Fibroblast of pulmonary artery (primary cell): ENCODE results near the gene PSG6.
"Not testable (repeated sequence)": the region's sequence is repeated elsewhere in the genome, so short reads cannot be mapped to it uniquely, and the experiment has no call there.

Experiments used
- DNase-seq: peaks from one replicate; pipeline ENCODE4 v3.0.0-alpha.2; 2010; ENCODE audit warnings: low read depth
- H3K4me3 ChIP-seq: replicated peaks from 2 replicates; pipeline ENCODE4 v1.5.1; 2011; ENCODE audit warnings: low read depth, mild to moderate bottlenecking, control low read depth, low read length, moderate library complexity
- CTCF ChIP-seq: IDR thresholded peaks from 2 replicates; pipeline ENCODE4 v1.5.1; 2011; ENCODE audit warnings: mild to moderate bottlenecking, control low read depth, low read length, inconsistent platforms; ENCODE audit errors: missing control alignments

The PSG6 gene

GRCh38 chr19:42917634-42918033 lies at the start of gene PSG6:
Gene PSG6, minus strand, starts transcription at chr19:42917894. Its CDS starts 102 bp downstream, at chr19:42917792.
- H3K4me3 ChIP-seq, DNase-seq: not testable (repeated sequence)

- TF ChIP-seq CTCF = no peak
- DNase-seq = peak; percentile 6
- no peak overlapping the region for H3K4me3 ChIP-seq
These were observed 47.5 kb upstream of the PSG6 start for GRCh38 chr19:42965176-42965575.

GRCh38 chr19:42961119-42961518 lies 43.4 kb upstream of the PSG6 start:
- H3K4me3 ChIP-seq = no peak overlapping the region
- no peak for DNase-seq
- no peak for TF ChIP-seq CTCF

GRCh38 chr19:42952126-42952525 lies 34.4 kb upstream of the PSG6 start:
- not testable (repeated sequence) for H3K4me3 ChIP-seq, DNase-seq

- DNase-seq, H3K4me3 ChIP-seq: not testable (repeated sequence)
These were observed 33.8 kb upstream of the PSG6 start for GRCh38 chr19:42951476-42951875.

GRCh38 chr19:42942187-42942789 lies 24.6 kb upstream of the PSG6 start:
- TF ChIP-seq CTCF = peak; percentile 63
- DNase-seq = peak; percentile 25
- H3K4me3 ChIP-seq = no peak overlapping the region

GRCh38 chr19:42937107-42937506 lies 19.4 kb upstream of the PSG6 start, which contains the start of gene PSG7:
Gene PSG7, minus strand, starts transcription at chr19:42937207. Its CDS starts 131 bp downstream, at chr19:42937076.
- not testable (repeated sequence) for DNase-seq, H3K4me3 ChIP-seq

GRCh38 chr19:42934726-42935125 lies 17.0 kb upstream of the PSG6 start:
- H3K4me3 ChIP-seq, DNase-seq: not testable (repeated sequence)

GRCh38 chr19:42934183-42934582 lies 16.5 kb upstream of the PSG6 start:
- not testable (repeated sequence) for DNase-seq, H3K4me3 ChIP-seq

GRCh38 chr19:42933412-42933811 lies 15.7 kb upstream of the PSG6 start:
- not testable (repeated sequence) for H3K4me3 ChIP-seq

GRCh38 chr19:42932485-42933101 lies 14.9 kb upstream of the PSG6 start:
- peak; percentile 67 for DNase-seq
- not testable (repeated sequence) for H3K4me3 ChIP-seq

More at GRCh38 chr19:42933412-42933811, 15.7 kb upstream of the PSG6 start:
- DNase-seq = not testable (repeated sequence)
